ENCODE data around the gene AHNAK2.
"Not testable (repeated sequence)": the region's sequence is repeated elsewhere in the genome, so short reads cannot be mapped to it uniquely, and the experiment has no call there.

Gene AHNAK2

DNA sequence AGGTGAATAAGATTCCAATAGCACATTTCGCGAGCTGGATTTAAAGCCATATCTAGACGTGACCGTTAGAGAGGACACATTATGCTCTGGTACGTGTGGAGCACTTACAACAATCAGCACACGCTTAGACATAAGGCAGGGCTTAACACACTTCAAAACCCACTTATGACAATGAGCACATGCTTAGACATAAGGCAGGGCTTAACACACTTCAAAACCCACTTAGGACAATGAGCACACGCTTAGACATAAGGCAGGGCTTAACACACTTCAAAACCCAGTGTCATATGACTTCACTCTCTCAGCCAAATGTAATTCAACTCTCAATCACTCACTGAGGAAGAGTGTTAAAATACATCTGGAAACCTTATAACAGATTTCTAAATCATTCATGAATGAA is 64.7 kb downstream of the AHNAK2 start:
- Histone ChIP-seq H3K9me3 (no peaks in the 10 kb centered on the region; the same call in 1 of the 2 replicates), H3K4me1 (no peaks in the 10 kb centered on the region), H3K36me3 (no peaks in the 10 kb centered on the region), H3K4me3 (ENCODE audit: low read depth, low read length) (no peak overlapping the region), H3K27me3 (peaks cover 16% of the 10 kb centered on the region)
- TF ChIP-seq, protein P1, sequence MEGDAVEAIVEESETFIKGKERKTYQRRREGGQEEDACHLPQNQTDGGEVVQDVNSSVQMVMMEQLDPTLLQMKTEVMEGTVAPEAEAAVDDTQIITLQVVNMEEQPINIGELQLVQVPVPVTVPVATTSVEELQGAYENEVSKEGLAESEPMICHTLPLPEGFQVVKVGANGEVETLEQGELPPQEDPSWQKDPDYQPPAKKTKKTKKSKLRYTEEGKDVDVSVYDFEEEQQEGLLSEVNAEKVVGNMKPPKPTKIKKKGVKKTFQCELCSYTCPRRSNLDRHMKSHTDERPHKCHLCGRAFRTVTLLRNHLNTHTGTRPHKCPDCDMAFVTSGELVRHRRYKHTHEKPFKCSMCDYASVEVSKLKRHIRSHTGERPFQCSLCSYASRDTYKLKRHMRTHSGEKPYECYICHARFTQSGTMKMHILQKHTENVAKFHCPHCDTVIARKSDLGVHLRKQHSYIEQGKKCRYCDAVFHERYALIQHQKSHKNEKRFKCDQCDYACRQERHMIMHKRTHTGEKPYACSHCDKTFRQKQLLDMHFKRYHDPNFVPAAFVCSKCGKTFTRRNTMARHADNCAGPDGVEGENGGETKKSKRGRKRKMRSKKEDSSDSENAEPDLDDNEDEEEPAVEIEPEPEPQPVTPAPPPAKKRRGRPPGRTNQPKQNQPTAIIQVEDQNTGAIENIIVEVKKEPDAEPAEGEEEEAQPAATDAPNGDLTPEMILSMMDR (IDR thresholded peaks at IDR 0.05; ENCODE audit: low read depth, low read length): no peak
- DNase-seq: no peak

DNA sequence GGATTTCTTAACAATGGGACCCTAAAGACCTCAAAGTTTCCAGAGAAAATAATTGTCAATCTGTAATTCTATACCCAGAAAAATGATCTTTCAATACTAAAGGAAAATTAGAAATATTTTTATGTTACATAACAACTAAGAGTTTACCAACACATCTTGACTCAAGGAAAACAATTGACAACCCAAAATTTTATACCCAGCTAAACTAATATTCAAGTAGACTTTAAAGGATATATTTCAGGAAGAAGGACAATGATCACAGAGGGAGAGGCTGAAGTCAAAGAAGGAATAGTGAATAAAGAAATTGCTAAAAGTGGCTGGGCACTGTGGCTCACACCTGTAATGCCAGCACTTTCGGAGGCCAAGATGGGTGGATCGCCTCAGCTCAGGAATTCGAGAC is 66.1 kb downstream of the AHNAK2 start:
- Histone ChIP-seq H3K4me1 (no peaks in the 10 kb centered on the region), H3K27me3 (peaks cover 24% of the 10 kb centered on the region), H3K4me3 (ENCODE audit: low read depth, low read length) (no peak overlapping the region), H3K36me3 (no peaks in the 10 kb centered on the region), H3K9me3 (no peaks in the 10 kb centered on the region; the same call in 1 of the 2 replicates)
- TF ChIP-seq, protein P1 (IDR thresholded peaks at IDR 0.05; ENCODE audit: low read depth, low read length): no peak
- no peak for DNase-seq

DNA sequence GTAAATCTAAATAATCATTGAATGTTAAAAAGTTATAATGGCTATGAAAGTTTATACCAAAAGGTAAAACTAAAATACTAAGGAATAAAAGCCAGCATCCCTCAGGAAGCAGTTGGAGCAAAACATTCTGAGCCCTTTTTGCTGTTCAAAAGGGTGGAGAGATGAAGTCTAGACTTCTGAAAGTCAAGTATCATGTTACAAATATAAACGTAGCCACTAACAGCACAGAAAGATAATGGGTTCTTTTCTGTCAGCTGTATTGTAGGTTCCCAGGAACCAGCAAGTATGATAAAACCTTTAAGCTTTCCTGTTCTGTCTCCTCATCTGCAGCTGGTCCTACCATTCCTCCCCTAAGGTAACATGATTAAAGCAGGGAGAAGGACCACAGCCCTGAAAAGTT is 69.9 kb downstream of the AHNAK2 start:
- TF ChIP-seq, protein P1 (IDR thresholded peaks at IDR 0.05; ENCODE audit: low read depth, low read length): no peak

GRCh38 chr14:104905579-104905933 is 72.6 kb downstream of the AHNAK2 start:
- not testable (repeated sequence) for DNase-seq

More for the DNA sequence above, 69.9 kb downstream of the AHNAK2 start:
- no peaks in the 10 kb centered on the region for H3K4me1 ChIP-seq
- no peak for DNase-seq
- peaks cover 24% of the 10 kb centered on the region for H3K27me3 ChIP-seq
- no peaks in the 10 kb centered on the region for H3K36me3 ChIP-seq
- H3K4me3 ChIP-seq (ENCODE audit: low read depth, low read length): no peak overlapping the region
- no peaks in the 10 kb centered on the region; the same call in 1 of the 2 replicates for H3K9me3 ChIP-seq

GRCh38 chr14:104904650-104905578 is 73.3 kb downstream of the AHNAK2 start:
- DNase-seq; H3K36me3 ChIP-seq; H3K4me1 ChIP-seq; H3K4me3 ChIP-seq (ENCODE audit: low read depth, low read length); H3K9me3 ChIP-seq: not testable (repeated sequence)
- peaks cover 24% of the 10 kb centered on the region for H3K27me3 ChIP-seq

More at GRCh38 chr14:104905579-104905933, 72.6 kb downstream of the AHNAK2 start:
- H3K9me3 ChIP-seq; H3K4me1 ChIP-seq; H3K36me3 ChIP-seq; H3K4me3 ChIP-seq (ENCODE audit: low read depth, low read length): not testable (repeated sequence)
- peaks cover 24% of the 10 kb centered on the region for H3K27me3 ChIP-seq

GRCh38 chr14:104903990-104904389 is 74.2 kb downstream of the AHNAK2 start:
- no peak overlapping the region for H3K4me3 ChIP-seq (ENCODE audit: low read depth, low read length)
- no peaks in the 10 kb centered on the region for H3K36me3 ChIP-seq
- no peaks in the 10 kb centered on the region for H3K4me1 ChIP-seq
- TF ChIP-seq, protein P1 (IDR thresholded peaks at IDR 0.05; ENCODE audit: low read depth, low read length): no peak
- no peaks in the 10 kb centered on the region for H3K9me3 ChIP-seq
- no peak for DNase-seq
- H3K27me3 ChIP-seq: peaks cover 24% of the 10 kb centered on the region
